Tibial nerve (tissue), 4 donors: ENCODE data around the gene ZMAT3. TPM values are rescaled to one million over a fixed set of nuclear protein-coding genes. Genes with fewer than 3 reads are reported as not detected.

Experiments
- DNase-seq, 2 donors: peaks; one replicate each; pipeline ENCODE4 v3.0.0-alpha.2; 2019; ENCODE audit warnings: low spot score in 2 of 2
- H3K27ac ChIP-seq, 4 donors: fragments of 200-600 bp; sonication (generic) in 3 of 4; one replicate each; pipeline ENCODE4 v1.5.1; 2017 to 2019; ENCODE audit warnings: mild to moderate bottlenecking in 1 of 4
- H3K27me3 ChIP-seq, 2 donors: fragments of 200-600 bp; sonication (generic) in 1 of 2; one replicate each; pipeline versions ENCODE4 v1.5.1 to v1.6.0; 2017 to 2019
- H3K36me3 ChIP-seq, 3 donors: fragments of 200-600 bp; sonication (generic); one replicate each; pipeline ENCODE4 v1.5.1; 2018 to 2019
- H3K4me1 ChIP-seq, 4 donors: fragments of 200-600 bp; sonication (generic) in 3 of 4; one replicate each; pipeline ENCODE4 v1.5.1; 2017 to 2019
- H3K4me3 ChIP-seq, 4 donors: fragments of 200-600 bp; sonication (generic) in 3 of 4; one replicate each; pipeline ENCODE4 v1.5.1; 2017 to 2019; ENCODE audit warnings: mild to moderate bottlenecking in 1 of 4, moderate library complexity in 1 of 4
- H3K9me3 ChIP-seq, 4 donors: fragments of 200-600 bp; sonication (generic) in 3 of 4; one replicate each; pipeline ENCODE4 v1.5.1; 2017 to 2019
- EP300 ChIP-seq, 2 donors: sonication (generic); formaldehyde crosslinking; IDR thresholded peaks; one replicate each; pipeline ENCODE4 v1.6.1; 2017; ENCODE audit warnings: antibody characterized with exemption in 2 of 2, mild to moderate bottlenecking in 1 of 2
- POLR2A ChIP-seq, 2 donors: fragments of 450-650 bp; IDR thresholded peaks; one replicate each; pipeline ENCODE4 v1.6.1; 2017; ENCODE audit warnings: antibody characterized with exemption in 2 of 2, mild to moderate bottlenecking in 2 of 2, moderate library complexity in 2 of 2
- WGBS, 2 donors: methylation state at CpG; one replicate each; pipeline ENCODE4 v1.1.5; 2018; 5-methylcytosine and 5-hydroxymethylcytosine counted together
- total RNA-seq, 4 donors: library from RNA; depleted of rRNA; stranded (reverse); fragments of >200 nt; gene quantifications; one replicate each; pipeline ENCODE4 v1.1.0, GENCODE V29; 2016
- TF ChIP-seq, protein P1 (sequence below), 5 experiments: fragments of 200-600 bp in 3 of 5; fragments of 450-650 bp in 2 of 5; sonication (generic) in 3 of 5; IDR thresholded peaks; one replicate each; pipeline ENCODE4 v1.5.1; 2016 to 2019; ENCODE audit warnings: antibody characterized with exemption in 5 of 5, mild to moderate bottlenecking in 3 of 5, moderate library complexity in 2 of 5

ZMAT3 gene
- total RNA-seq, 4 donors from 2014 or later = 15.6 to 19.0 (median 16.7) TPM

DNA sequence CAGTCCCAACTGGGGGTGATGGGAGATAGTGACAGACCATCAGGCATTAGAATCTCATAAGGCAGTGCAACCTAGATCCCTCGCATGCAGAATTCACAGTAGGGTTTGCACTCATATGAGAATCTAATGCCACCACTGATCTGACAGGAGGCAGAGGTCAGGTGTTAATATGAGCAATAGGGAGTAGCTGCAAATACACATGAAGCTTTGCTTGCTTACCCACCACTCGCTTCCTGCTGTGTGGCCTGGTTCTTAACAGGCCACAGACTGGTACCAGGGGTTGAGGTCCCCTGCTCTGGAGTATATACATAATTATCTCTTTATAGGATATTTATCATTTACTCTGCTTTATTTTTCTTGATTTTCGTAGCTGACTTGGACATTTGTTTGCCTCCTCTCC is 36.0 kb upstream of the ZMAT3 start:
- Histone ChIP-seq H3K36me3 (no peaks in the 10 kb centered on the region), H3K4me1 (no peaks in the 10 kb centered on the region), H3K27ac (no peak overlapping the region), H3K9me3 (peaks cover 0 to 3% (median 0%) of the 10 kb centered on the region in 4 donors), H3K27me3 (no peaks in the 10 kb centered on the region), H3K4me3 (no peak overlapping the region)
- TF ChIP-seq, protein P1, sequence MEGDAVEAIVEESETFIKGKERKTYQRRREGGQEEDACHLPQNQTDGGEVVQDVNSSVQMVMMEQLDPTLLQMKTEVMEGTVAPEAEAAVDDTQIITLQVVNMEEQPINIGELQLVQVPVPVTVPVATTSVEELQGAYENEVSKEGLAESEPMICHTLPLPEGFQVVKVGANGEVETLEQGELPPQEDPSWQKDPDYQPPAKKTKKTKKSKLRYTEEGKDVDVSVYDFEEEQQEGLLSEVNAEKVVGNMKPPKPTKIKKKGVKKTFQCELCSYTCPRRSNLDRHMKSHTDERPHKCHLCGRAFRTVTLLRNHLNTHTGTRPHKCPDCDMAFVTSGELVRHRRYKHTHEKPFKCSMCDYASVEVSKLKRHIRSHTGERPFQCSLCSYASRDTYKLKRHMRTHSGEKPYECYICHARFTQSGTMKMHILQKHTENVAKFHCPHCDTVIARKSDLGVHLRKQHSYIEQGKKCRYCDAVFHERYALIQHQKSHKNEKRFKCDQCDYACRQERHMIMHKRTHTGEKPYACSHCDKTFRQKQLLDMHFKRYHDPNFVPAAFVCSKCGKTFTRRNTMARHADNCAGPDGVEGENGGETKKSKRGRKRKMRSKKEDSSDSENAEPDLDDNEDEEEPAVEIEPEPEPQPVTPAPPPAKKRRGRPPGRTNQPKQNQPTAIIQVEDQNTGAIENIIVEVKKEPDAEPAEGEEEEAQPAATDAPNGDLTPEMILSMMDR (IDR thresholded peaks at IDR 0.05) = no peak
- DNase-seq = no peak
- 85 to 90% methylated on average over 3 of the region's 3 CpGs for WGBS, 2 donors

- Histone ChIP-seq H3K4me1 (no peaks in the 10 kb centered on the region), H3K9me3 (no peaks in the 10 kb centered on the region), H3K27me3 (no peaks in the 10 kb centered on the region), H3K4me3 (no peak overlapping the region), H3K36me3 (no peaks in the 10 kb centered on the region), H3K27ac (no peak overlapping the region)
- 33% methylated on average over 1 of the region's 1 CpG for WGBS, 2 donors
- no peak for TF ChIP-seq EP300 (IDR thresholded peaks at IDR 0.05)
- no peak for TF ChIP-seq POLR2A (IDR thresholded peaks at IDR 0.05)
- TF ChIP-seq, protein P1 (IDR thresholded peaks at IDR 0.05) = no peak
- no peak for DNase-seq
Measured at GRCh38 chr3:179105881-179106280, 34.3 kb upstream of the ZMAT3 start.

GRCh38 chr3:179100652-179101051 is 29.0 kb upstream of the ZMAT3 start:
- Histone ChIP-seq H3K36me3 (no peaks in the 10 kb centered on the region), H3K27me3 (no peaks in the 10 kb centered on the region), H3K27ac (no peak overlapping the region), H3K9me3 (no peaks in the 10 kb centered on the region), H3K4me1 (no peaks in the 10 kb centered on the region), H3K4me3 (no peak overlapping the region)
- DNase-seq = no peak
- TF ChIP-seq EP300 (IDR thresholded peaks at IDR 0.05) = no peak
- no peak for TF ChIP-seq POLR2A (IDR thresholded peaks at IDR 0.05)
- TF ChIP-seq, protein P1 (IDR thresholded peaks at IDR 0.05) = no peak

GRCh38 chr3:179098388-179099077 is 26.9 kb upstream of the ZMAT3 start:
- Histone ChIP-seq H3K27ac (no peak overlapping the region), H3K4me1 (no peaks in the 10 kb centered on the region), H3K4me3 (no peak overlapping the region), H3K36me3 (no peaks in the 10 kb centered on the region), H3K9me3 (no peaks in the 10 kb centered on the region), H3K27me3 (no peaks in the 10 kb centered on the region)
- DNase-seq = no peak
- TF ChIP-seq POLR2A (IDR thresholded peaks at IDR 0.05) = no peak
- TF ChIP-seq EP300 (IDR thresholded peaks at IDR 0.05) = no peak
- TF ChIP-seq, protein P1 (IDR thresholded peaks at IDR 0.05) = no peak
- 73% methylated on average over 7 of the region's 7 CpGs for WGBS, 2 donors

DNA sequence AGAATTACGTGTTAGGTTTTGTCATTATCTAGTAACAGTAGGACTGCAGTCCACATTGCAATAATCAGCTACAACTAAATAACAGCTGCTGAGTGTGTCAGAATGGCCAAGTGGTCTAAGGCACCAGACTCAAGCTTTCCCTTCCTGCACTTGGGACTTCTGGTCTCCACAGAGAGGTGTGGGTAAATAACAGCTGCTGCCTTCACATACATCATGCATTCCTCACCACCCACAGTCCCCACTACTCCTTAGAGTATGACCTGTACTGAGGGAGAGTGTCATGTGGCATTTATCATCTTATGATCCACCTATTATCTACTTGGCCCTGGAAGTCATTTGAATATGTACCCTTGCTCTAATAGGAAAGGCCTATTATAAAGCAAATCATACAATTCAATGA is 22.2 kb upstream of the ZMAT3 start:
- no peak for DNase-seq
- Histone ChIP-seq H3K36me3 (no peaks in the 10 kb centered on the region), H3K27me3 (no peaks in the 10 kb centered on the region), H3K27ac (no peak overlapping the region), H3K4me1 (no peaks in the 10 kb centered on the region), H3K9me3 (no peaks in the 10 kb centered on the region), H3K4me3 (no peak overlapping the region)
- TF ChIP-seq, protein P1 (IDR thresholded peaks at IDR 0.05) = no peak
- TF ChIP-seq EP300 (IDR thresholded peaks at IDR 0.05) = no peak
- no peak for TF ChIP-seq POLR2A (IDR thresholded peaks at IDR 0.05)
- 77 to 81% methylated on average over 1 of the region's 1 CpG for WGBS, 2 donors
